IMR-90 (cell line): Measurements from ENCODE around the gene TAAR5. TPM values are rescaled to one million over a fixed set of nuclear protein-coding genes. Genes with fewer than 3 reads are reported as not detected.
A peak's percentile ranks its signal among the peaks of the same experiment; 100 is the strongest.

Experiments
- ATAC-seq: fragments of 200-7000 bp; cut with Tn5 transposase; 2 replicates; pipeline ENCODE4 v1.9.1; 2020; ENCODE audit warnings: low read depth, mild to moderate bottlenecking, moderate library complexity
- BruUV-seq: library from RNA; stranded (reverse); fragments of 400-500 nt; replicated peaks from 2 replicates; lab custom pipeline; 2021; lab: Mats Ljungman, UMichigan
- CTCF ChIA-PET: fragments of 300-600 bp; formaldehyde crosslinking; extraction: SDS; loops from one replicate; lab custom pipeline; 2021; ENCODE audit warnings: antibody characterized with exemption; lab: Yijun Ruan, JAX
- POLR2A ChIA-PET: fragments of 300-600 bp; sonication (Branson Sonifier 250); formaldehyde crosslinking; loops from one replicate; lab custom pipeline; 2022; ENCODE audit warnings: antibody characterized with exemption; ENCODE audit not compliant: unreplicated experiment; lab: Charles Lee
- DNase-seq: peaks from one replicate; pipeline ENCODE4 v3.0.0; 2013
- H2AFZ ChIP-seq: replicated peaks from 2 replicates; pipeline ENCODE3; 2013; ENCODE audit warnings: low read length, mild to moderate bottlenecking; ENCODE audit not compliant: poor library complexity
- H2AK5ac ChIP-seq: 2 replicates; pipeline ENCODE4 v1.6.1; 2013; ENCODE audit warnings: low read depth, low read length, inconsistent platforms
- H2AK9ac ChIP-seq: replicated peaks from 2 replicates; pipeline ENCODE3; 2013; ENCODE audit warnings: mild to moderate bottlenecking, low read depth, low read length, moderate library complexity; ENCODE audit not compliant: poor library complexity
- H2BK120ac ChIP-seq: 2 replicates; pipeline ENCODE4 v1.6.1; 2013; ENCODE audit warnings: low read depth, low read length, inconsistent platforms
- H2BK15ac ChIP-seq: 3 replicates; pipeline ENCODE4 v1.6.1; 2013; ENCODE audit warnings: low read depth, low read length, inconsistent platforms
- H2BK20ac ChIP-seq: 2 replicates; pipeline ENCODE4 v1.6.1; 2013; ENCODE audit warnings: low read depth, mild to moderate bottlenecking, inconsistent platforms, low read length, moderate library complexity
- H2BK5ac ChIP-seq: 2 replicates; pipeline ENCODE4 v1.6.1; 2013; ENCODE audit warnings: mild to moderate bottlenecking, low read depth, low read length, inconsistent platforms; ENCODE audit not compliant: poor library complexity, severe bottlenecking
- H3K14ac ChIP-seq: replicated peaks from 2 replicates; pipeline ENCODE4 v1.6.1; 2013; ENCODE audit warnings: low read depth, low read length, inconsistent platforms
- H3K18ac ChIP-seq: 2 replicates; pipeline ENCODE4 v1.6.1; 2013; ENCODE audit warnings: low read depth, low read length, control low read depth
- H3K23ac ChIP-seq: 2 replicates; pipeline ENCODE4 v1.6.1; 2013; ENCODE audit warnings: low read depth, low read length, inconsistent platforms
- H3K27ac ChIP-seq: 2 replicates; pipeline ENCODE4 v1.5.1; 2013; ENCODE audit warnings: mild to moderate bottlenecking, control low read depth, low read length; ENCODE audit not compliant: insufficient read depth
- H3K27me3 ChIP-seq: 2 replicates; pipeline ENCODE4 v1.6.1; 2013; ENCODE audit warnings: low read length; ENCODE audit not compliant: control insufficient read depth, insufficient read depth
- H3K36me3 ChIP-seq: 2 replicates; pipeline ENCODE4 v1.6.1; 2013; ENCODE audit warnings: low read length, mixed read lengths; ENCODE audit not compliant: control insufficient read depth, insufficient read depth
- H3K4ac ChIP-seq: 2 replicates; pipeline ENCODE4 v1.6.1; 2013; ENCODE audit warnings: low read depth, low read length, inconsistent platforms
- H3K4me1 ChIP-seq: 2 replicates; pipeline ENCODE4 v1.6.1; 2013; ENCODE audit warnings: low read length, mixed read lengths; ENCODE audit not compliant: control insufficient read depth, insufficient read depth
- H3K4me2 ChIP-seq: 2 replicates; pipeline ENCODE4 v1.6.1; 2013; ENCODE audit warnings: low read depth, mild to moderate bottlenecking, control low read depth, low read length, moderate library complexity
- H3K4me3 ChIP-seq: 2 replicates; pipeline ENCODE4 v1.5.1; 2013; ENCODE audit warnings: low read depth, mild to moderate bottlenecking, control low read depth, low read length, moderate library complexity; ENCODE audit not compliant: insufficient read depth
- H3K56ac ChIP-seq: 2 replicates; pipeline ENCODE4 v1.6.1; 2013; ENCODE audit warnings: low read length, inconsistent platforms; ENCODE audit not compliant: insufficient read depth; ENCODE audit errors: extremely low read depth
- H3K79me1 ChIP-seq, 2 experiments: 2 replicates each; pipeline ENCODE4 v1.6.1; 2013; ENCODE audit warnings: low read length in 2 of 2, inconsistent platforms in 1 of 2, low read depth in 1 of 2
- H3K9ac ChIP-seq: 2 replicates; pipeline ENCODE4 v1.6.1; 2013; ENCODE audit warnings: low read depth, low read length, control low read depth
- H3K9me1 ChIP-seq: 2 replicates; pipeline ENCODE4 v1.6.1; 2013; ENCODE audit warnings: low read length, inconsistent platforms; ENCODE audit not compliant: insufficient read depth
- H3K9me3 ChIP-seq: 2 replicates; pipeline ENCODE4 v1.6.1; 2013; ENCODE audit warnings: low read length; ENCODE audit not compliant: control insufficient read depth, insufficient read depth
- H4K20me1 ChIP-seq: 2 replicates; pipeline ENCODE4 v1.6.1; 2013; ENCODE audit warnings: low read length, inconsistent platforms; ENCODE audit not compliant: insufficient read depth
- H4K5ac ChIP-seq: 2 replicates; pipeline ENCODE4 v1.6.1; 2013; ENCODE audit warnings: mild to moderate bottlenecking, low read depth, low read length, control low read depth
- H4K8ac ChIP-seq, 2 experiments: 2 replicates each; pipeline ENCODE4 v1.6.1; 2013; ENCODE audit warnings: low read depth in 2 of 2, low read length in 2 of 2, control low read depth in 1 of 2, inconsistent platforms in 1 of 2
- H4K91ac ChIP-seq: 2 replicates; pipeline ENCODE4 v1.6.1; 2013; ENCODE audit warnings: low read depth, low read length, inconsistent platforms; ENCODE audit not compliant: insufficient read depth
- MAFK ChIP-seq: IDR thresholded peaks from 2 replicates; pipeline ENCODE4 v1.6.1; 2012; ENCODE audit warnings: low read depth, low read length, improper control_type of control experiment
- USF2 ChIP-seq: fragments of 150-350 bp; IDR thresholded peaks from 2 replicates; pipeline ENCODE4 v1.6.1; 2017; ENCODE audit warnings: mild to moderate bottlenecking, antibody characterized with exemption, low read length, low read depth
- WGBS, 2 experiments: methylation state at CpG; one replicate each; pipeline versions ENCODE4 v1.1.5 to v1.1.7; 2013; ENCODE audit warnings: missing lambda C conversion rate in 2 of 2; ENCODE audit not compliant: insufficient read length in 1 of 2; ENCODE audit errors: extremely low coverage in 2 of 2; 5-methylcytosine and 5-hydroxymethylcytosine counted together
- dilution Hi-C: fragments of 300-500 bp; cut with HindIII; formaldehyde crosslinking; loops from one replicate; pipeline ENCODE4 v1.14.3; 2018; ENCODE audit warnings: low sequenced_read_pairs; ENCODE audit not compliant: unreplicated experiment
- in situ Hi-C: fragments of 300-500 bp; cut with MboI; formaldehyde crosslinking; loops from 3 replicates; pipeline ENCODE4 v1.14.3; 2019; ENCODE audit warnings: low sequenced_read_pairs, inconsistent platforms, mixed read lengths
- intact Hi-C: fragments of 100-400 bp; cut with micrococcal nuclease; formaldehyde crosslinking; loops from 2 replicates; pipeline ENCODE4 v1.10.0; 2022
- polyA plus RNA-seq, 3 experiments: library from polyadenylated mRNA; depleted of rRNA; stranded (reverse); fragments of >200 nt; gene quantifications; 2 replicates each; pipeline ENCODE4 v1.2.3, GENCODE V29; 2012; ENCODE audit warnings: low replicate concordance in 1 of 3
- total RNA-seq: library from RNA; depleted of rRNA; stranded (reverse); fragments of >200 nt; gene quantifications from 2 replicates; pipeline ENCODE4 v1.2.3, GENCODE V29; 2012

Gene TAAR5
- total and polyA plus RNA-seq, 2 of the 4 experiments (the other 2 are of a cell fraction), result not detected

DNA sequence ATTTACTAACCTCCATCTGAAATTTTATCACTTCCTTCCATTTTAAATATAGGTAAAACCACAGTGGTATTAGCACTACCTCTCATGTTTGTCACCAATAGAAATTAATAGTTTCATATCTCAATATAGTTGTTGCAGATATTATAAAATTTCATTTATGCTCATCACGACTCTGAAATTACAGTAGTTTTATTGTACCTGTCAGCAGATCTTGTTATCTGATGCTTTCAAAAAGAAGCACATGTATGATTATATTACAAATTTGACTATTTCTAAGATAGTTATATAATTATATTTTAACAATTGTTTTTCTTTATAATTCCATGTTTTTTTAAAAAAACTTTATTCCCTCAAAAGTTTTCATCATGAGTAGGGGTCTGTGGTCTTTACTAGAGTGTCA is 4.8 kb downstream of the TAAR5 start:
- Histone ChIP-seq H2BK5ac (no peak overlapping the region), H2AK9ac (no peak overlapping the region), H3K4ac (no peak overlapping the region), H3K27ac (no peak overlapping the region), H3K4me3 (no peak overlapping the region), H3K9ac (no peak overlapping the region), H3K27me3 (peaks cover 42% of the 10 kb centered on the region), H4K20me1 (no peaks in the 10 kb centered on the region), H4K91ac (no peak overlapping the region), H3K14ac (no peak overlapping the region), H2BK20ac (no peak overlapping the region), H2AFZ (no peak overlapping the region), H2BK120ac (no peak overlapping the region), H3K9me1 (no peaks in the 10 kb centered on the region), H3K36me3 (no peaks in the 10 kb centered on the region), H3K79me1 (no peaks in the 10 kb centered on the region), H3K4me1 (no peaks in the 10 kb centered on the region), H2AK5ac (no peak overlapping the region), H4K8ac (no peak overlapping the region), H3K56ac (no peak overlapping the region), H3K4me2 (no peak overlapping the region), H3K18ac (no peak overlapping the region), H3K9me3 (peaks cover 3% of the 10 kb centered on the region), H2BK15ac (no peak overlapping the region), H3K23ac (no peak overlapping the region), H4K5ac (no peak overlapping the region)
- WGBS, 2 experiments, result no CpG with 5 or more reads among the region's 1 CpG
- intact Hi-C loops (no loop called here), in situ Hi-C loops (no loop called here), dilution Hi-C loops (no loop called here)
- POLR2A ChIA-PET, result no interaction called here
- peak; percentile 56 for TF ChIP-seq MAFK
- TF ChIP-seq USF2, result no peak
- ATAC-seq, result no peak
- no TSS peak for BruUV-seq
- CTCF ChIA-PET, result no interaction called here
- no peak for DNase-seq
